MCF 10A (cell line): ENCODE results near the gene RGMA. TPM values are rescaled to one million over a fixed set of nuclear protein-coding genes. Genes with fewer than 3 reads are reported as not detected.

Source experiments
- BruUV-seq: library from RNA; stranded (reverse); fragments of 400-500 nt; replicated peaks from 2 replicates; lab custom pipeline; 2021; lab: Mats Ljungman, UMichigan
- CTCF ChIA-PET: fragments of 300-600 bp; sonication (Branson Sonifier 250); formaldehyde crosslinking; extraction: SDS; loops from one replicate; lab custom pipeline; 2021; ENCODE audit warnings: antibody characterized with exemption, inconsistent platforms; lab: Yijun Ruan, JAX
- POLR2A ChIA-PET: fragments of 300-600, 350-650 bp; sonication (Branson Sonifier 250); formaldehyde crosslinking; extraction: SDS; loops from one replicate; lab custom pipeline; 2020; ENCODE audit warnings: antibody characterized with exemption, inconsistent platforms; lab: Yijun Ruan, JAX
- DNase-seq: peaks from one replicate; pipeline ENCODE4 v3.0.0-alpha.2; 2018; ENCODE audit not compliant: unreplicated experiment
- H3K27ac Mint-ChIP-seq: one replicate; pipeline ENCODE4 v1.8.0; 2022; ENCODE audit warnings: mild to moderate bottlenecking, low read depth, mixed read lengths; ENCODE audit not compliant: unreplicated experiment
- H3K27me3 Mint-ChIP-seq: one replicate; pipeline ENCODE4 v1.8.0; 2022; ENCODE audit warnings: mixed read lengths; ENCODE audit not compliant: insufficient read depth, unreplicated experiment
- H3K36me3 Mint-ChIP-seq: one replicate; pipeline ENCODE4 v1.8.0; 2022; ENCODE audit warnings: mild to moderate bottlenecking, moderate library complexity, mixed read lengths; ENCODE audit not compliant: insufficient read depth, unreplicated experiment
- H3K4me1 Mint-ChIP-seq: one replicate; pipeline ENCODE4 v1.8.0; 2022; ENCODE audit warnings: mixed read lengths; ENCODE audit not compliant: insufficient read depth, unreplicated experiment
- H3K4me3 Mint-ChIP-seq: one replicate; pipeline ENCODE4 v1.8.0; 2022; ENCODE audit warnings: mild to moderate bottlenecking, moderate library complexity, mixed read lengths; ENCODE audit not compliant: unreplicated experiment
- H3K9me3 Mint-ChIP-seq: one replicate; pipeline ENCODE4 v1.8.0; 2022; ENCODE audit warnings: mixed read lengths; ENCODE audit not compliant: unreplicated experiment
- CTCF ChIP-seq: fragments of 200-600 bp; IDR thresholded peaks from one replicate; pipeline ENCODE4 v1.8.0; 2022; ENCODE audit warnings: antibody characterized with exemption, mild to moderate bottlenecking; ENCODE audit not compliant: unreplicated experiment
- intact Hi-C: fragments of 100-400 bp; cut with micrococcal nuclease; formaldehyde crosslinking; loops from 2 replicates; pipeline ENCODE4 v1.14.1; 2022
- total RNA-seq: library from RNA; stranded (reverse); gene quantifications from 2 replicates; pipeline ENCODE4 v1.2.3, GENCODE V29; 2022

RGMA gene
- total RNA-seq, 1 experiment from 2014 or later: 0.51 TPM

DNA sequence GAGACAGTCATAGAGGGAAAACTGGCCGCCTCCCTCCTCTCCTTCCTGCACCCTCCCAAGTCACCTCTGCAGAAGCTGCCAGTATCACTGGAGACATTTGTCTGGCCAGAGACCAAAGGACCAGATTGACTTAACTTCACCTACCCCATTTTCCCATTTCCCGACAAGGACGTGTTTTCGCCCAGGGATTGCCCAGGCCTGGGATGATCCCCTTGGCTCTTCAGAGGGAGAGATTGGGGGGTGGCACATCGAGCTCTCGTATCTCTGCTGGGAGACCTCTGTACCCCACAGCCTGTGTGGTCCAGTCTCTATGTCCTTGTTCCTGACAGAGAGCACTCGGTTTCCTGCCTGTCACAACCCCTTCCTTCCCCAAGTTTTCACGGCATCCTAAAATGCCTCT lies 31.4 kb downstream of the RGMA start:
- no peaks in the 10 kb centered on the region for H3K4me1 Mint-ChIP-seq
- H3K27ac Mint-ChIP-seq: no peak overlapping the region
- CTCF ChIA-PET: interaction anchor here (0.7 to 6.0 kb wide), 2 partner anchors 27 to 1344 kb away, joined by 3 to 32 read pairs; no protein-coding TSS in a partner anchor
- no peak for DNase-seq
- no peaks in the 10 kb centered on the region for H3K36me3 Mint-ChIP-seq
- H3K9me3 Mint-ChIP-seq: no peaks in the 10 kb centered on the region
- H3K27me3 Mint-ChIP-seq: no peaks in the 10 kb centered on the region
- TF ChIP-seq CTCF: no peak
- intact Hi-C loops: no loop called here
- H3K4me3 Mint-ChIP-seq: no peak overlapping the region
- POLR2A ChIA-PET: no interaction called here
- BruUV-seq: no TSS peak

DNA sequence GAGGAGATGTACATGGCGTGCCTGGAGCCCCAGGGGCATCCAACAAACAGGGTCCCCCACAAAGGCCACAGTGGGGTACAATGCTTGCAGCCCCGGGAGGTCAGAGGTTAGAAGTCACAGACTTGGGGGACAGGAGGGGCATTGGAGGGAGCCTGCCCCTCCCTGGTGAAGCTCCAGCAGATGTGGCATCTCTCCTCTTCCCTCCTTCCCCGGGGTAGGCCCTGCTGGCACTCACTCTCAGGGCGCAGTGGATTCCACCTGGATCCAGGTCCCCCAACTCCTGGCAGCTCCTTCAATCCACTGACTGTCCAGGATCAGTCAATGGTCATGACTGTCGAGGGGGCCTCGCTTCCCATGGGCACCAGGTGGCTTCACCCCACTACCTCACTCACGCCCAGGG lies 32.2 kb downstream of the RGMA start:
- H3K36me3 Mint-ChIP-seq: no peaks in the 10 kb centered on the region
- CTCF ChIA-PET: interaction anchor here (0.7 to 1.0 kb wide), 3 partner anchors 26 to 843 kb away, joined by 3 to 4 read pairs (median 3); no protein-coding TSS in a partner anchor
- POLR2A ChIA-PET: interaction anchor here (0.6 kb wide), 1 partner anchor 10 kb away, joined by 3 read pairs; no protein-coding TSS in a partner anchor
- intact Hi-C loops: no loop called here
- no peak for DNase-seq
- no peak overlapping the region for H3K27ac Mint-ChIP-seq
- BruUV-seq: no TSS peak
- TF ChIP-seq CTCF: no peak
- no peak overlapping the region for H3K4me3 Mint-ChIP-seq
- no peaks in the 10 kb centered on the region for H3K27me3 Mint-ChIP-seq
- no peaks in the 10 kb centered on the region for H3K4me1 Mint-ChIP-seq
- no peaks in the 10 kb centered on the region for H3K9me3 Mint-ChIP-seq

- BruUV-seq: no TSS peak
- no peaks in the 10 kb centered on the region for H3K27me3 Mint-ChIP-seq
These were observed 33.8 kb downstream of the RGMA start for GRCh38 chr15:93055211-93055610.

More at GRCh38 chr15:93055211-93055610, 33.8 kb downstream of the RGMA start:
- Mint-ChIP-seq H3K4me1 (no peaks in the 10 kb centered on the region), H3K9me3 (no peaks in the 10 kb centered on the region), H3K27ac (no peak overlapping the region), H3K4me3 (no peak overlapping the region), H3K36me3 (no peaks in the 10 kb centered on the region)
- TF ChIP-seq CTCF: no peak
- ChIA-PET POLR2A (no interaction called here), CTCF (interaction anchor here (0.7 to 1.3 kb wide), 3 partner anchors 17 to 920 kb away, joined by 3 read pairs; no protein-coding TSS in a partner anchor)
- intact Hi-C loops: no loop called here
- DNase-seq: no peak
